DND-41 (cell line): ENCODE data around the gene AIF1L.

Experiments used
- ATAC-seq: fragments of 200-7000 bp; cut with Tn5 transposase; 3 replicates; pipeline ENCODE4 v1.9.1; 2021; ENCODE audit warnings: low read depth; ENCODE audit not compliant: insufficient read depth
- DNase-seq: peaks from one replicate; pipeline ENCODE4 v3.0.0-alpha.2; 2020
- H2AFZ ChIP-seq: 2 replicates; pipeline ENCODE4 v1.6.0; 2012; ENCODE audit warnings: low read depth, low read length
- H3K27ac ChIP-seq: 2 replicates; pipeline ENCODE4 v1.5.1; 2012; ENCODE audit warnings: low read length, inconsistent platforms
- H3K27me3 ChIP-seq: fragments of 200-600 bp; sonication (generic); 2 replicates; pipeline ENCODE4 v1.6.0; 2012; ENCODE audit warnings: low read length, mild to moderate bottlenecking, inconsistent platforms; ENCODE audit not compliant: insufficient read depth, poor library complexity
- H3K36me3 ChIP-seq: 2 replicates; pipeline ENCODE4 v1.5.1; 2012; ENCODE audit warnings: low read length, inconsistent platforms; ENCODE audit not compliant: insufficient read depth
- H3K4me1 ChIP-seq: 2 replicates; pipeline ENCODE4 v1.5.1; 2012; ENCODE audit warnings: mild to moderate bottlenecking, low read length; ENCODE audit not compliant: insufficient read depth
- H3K4me2 ChIP-seq: 2 replicates; pipeline ENCODE4 v1.6.0; 2012; ENCODE audit warnings: mild to moderate bottlenecking, moderate library complexity, low read length, inconsistent platforms; ENCODE audit not compliant: insufficient read depth
- H3K4me3 ChIP-seq, 2 experiments: fragments of 200-600 bp in 1 of 2; shearing (Covaris generic) in 1 of 2; 2 replicates each; pipeline ENCODE4 v1.5.1; 2012 to 2016; ENCODE audit warnings: inconsistent platforms in 2 of 2, low read length in 2 of 2, mild to moderate bottlenecking in 2 of 2, low read depth in 1 of 2, moderate library complexity in 1 of 2
- H3K79me2 ChIP-seq: 2 replicates; pipeline ENCODE4 v1.6.0; 2012; ENCODE audit warnings: low read length, inconsistent platforms; ENCODE audit not compliant: insufficient read depth
- H3K9ac ChIP-seq: 2 replicates; pipeline ENCODE4 v1.6.0; 2012; ENCODE audit warnings: low read depth, mild to moderate bottlenecking, inconsistent platforms, low read length, moderate library complexity
- H3K9me3 ChIP-seq: 2 replicates; pipeline ENCODE4 v1.5.1; 2012; ENCODE audit warnings: low read length, moderate library complexity, mild to moderate bottlenecking, inconsistent platforms; ENCODE audit not compliant: insufficient read depth, severe bottlenecking
- H4K20me1 ChIP-seq: 2 replicates; pipeline ENCODE4 v1.6.0; 2012; ENCODE audit warnings: low read length; ENCODE audit not compliant: insufficient read depth
- CTCF ChIP-seq: IDR thresholded peaks from 2 replicates; pipeline ENCODE4 v1.5.1; 2012; ENCODE audit warnings: borderline replicate concordance, low read length, moderate library complexity, mild to moderate bottlenecking; ENCODE audit not compliant: poor library complexity, severe bottlenecking; ENCODE audit errors: extremely low read depth
- EZH2 ChIP-seq: IDR thresholded peaks from 3 replicates; pipeline ENCODE4 v1.6.1; 2012; ENCODE audit warnings: borderline replicate concordance, low read depth, mild to moderate bottlenecking, moderate library complexity, low read length, inconsistent platforms; ENCODE audit not compliant: severe bottlenecking

AIF1L gene

GRCh38 chr9:131072871-131073237 is 23.5 kb upstream of the AIF1L start:
- Histone ChIP-seq H3K9me3 (no peaks in the 10 kb centered on the region), H3K4me3 (no peak overlapping the region), H3K79me2 (no peaks in the 10 kb centered on the region), H2AFZ (no peak overlapping the region), H3K9ac (no peak overlapping the region), H3K4me1 (no peaks in the 10 kb centered on the region), H3K4me2 (no peak overlapping the region), H3K36me3 (no peaks in the 10 kb centered on the region), H4K20me1 (no peaks in the 10 kb centered on the region), H3K27ac (no peak overlapping the region), H3K27me3 (no peaks in the 10 kb centered on the region)
- TF ChIP-seq CTCF (no peak), EZH2 (no peak)
- DNase-seq = no peak
- no peak for ATAC-seq

- Histone ChIP-seq H3K4me2 (no peak overlapping the region), H2AFZ (no peak overlapping the region), H3K9ac (no peak overlapping the region), H4K20me1 (no peaks in the 10 kb centered on the region), H3K4me1 (no peaks in the 10 kb centered on the region), H3K9me3 (no peaks in the 10 kb centered on the region), H3K79me2 (no peaks in the 10 kb centered on the region), H3K36me3 (no peaks in the 10 kb centered on the region), H3K27ac (no peak overlapping the region), H3K27me3 (no peaks in the 10 kb centered on the region), H3K4me3 (no peak overlapping the region)
- DNase-seq = no peak
- no peak for TF ChIP-seq CTCF
- no peak for TF ChIP-seq EZH2
- ATAC-seq = no peak
Measured at GRCh38 chr9:131076347-131077195, 19.8 kb upstream of the AIF1L start.

- Histone ChIP-seq H3K4me1 (no peaks in the 10 kb centered on the region), H3K36me3 (no peaks in the 10 kb centered on the region), H3K4me2 (no peak overlapping the region), H4K20me1 (no peaks in the 10 kb centered on the region), H3K4me3 (no peak overlapping the region), H3K9ac (no peak overlapping the region), H3K27ac (no peak overlapping the region), H3K79me2 (no peaks in the 10 kb centered on the region), H3K27me3 (no peaks in the 10 kb centered on the region), H3K9me3 (no peaks in the 10 kb centered on the region), H2AFZ (no peak overlapping the region)
- no peak for DNase-seq
- no peak for ATAC-seq
- TF ChIP-seq CTCF = no peak
- TF ChIP-seq EZH2 = no peak
Measured at GRCh38 chr9:131078427-131079366, 17.6 kb upstream of the AIF1L start.
